Measurements from ENCODE around the gene BNC2.
"Not testable (repeated sequence)": the region's sequence is repeated elsewhere in the genome, so short reads cannot be mapped to it uniquely, and the experiment has no call there.

BNC2 gene

DNA sequence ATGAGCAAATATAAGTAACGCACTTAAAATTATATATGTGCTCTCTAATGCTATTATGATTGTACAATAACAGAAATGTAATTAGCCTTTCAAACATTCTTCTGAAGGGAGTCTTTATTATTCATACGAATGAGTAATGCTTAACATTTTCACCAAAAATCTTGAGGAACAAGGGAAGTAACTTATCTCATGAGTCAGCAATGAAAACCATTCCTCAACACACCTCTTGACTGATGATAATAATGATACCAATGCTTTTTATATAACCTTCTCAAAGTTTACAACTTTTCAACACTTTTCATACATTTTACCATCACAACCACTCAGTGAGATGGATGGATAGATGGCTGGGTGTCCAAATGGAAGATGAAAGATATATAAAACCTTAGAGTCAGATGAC is 369.3 kb downstream of the BNC2 start:
- peak; percentile 30 for DNase-seq (ENCODE audit: low read depth)

DNA sequence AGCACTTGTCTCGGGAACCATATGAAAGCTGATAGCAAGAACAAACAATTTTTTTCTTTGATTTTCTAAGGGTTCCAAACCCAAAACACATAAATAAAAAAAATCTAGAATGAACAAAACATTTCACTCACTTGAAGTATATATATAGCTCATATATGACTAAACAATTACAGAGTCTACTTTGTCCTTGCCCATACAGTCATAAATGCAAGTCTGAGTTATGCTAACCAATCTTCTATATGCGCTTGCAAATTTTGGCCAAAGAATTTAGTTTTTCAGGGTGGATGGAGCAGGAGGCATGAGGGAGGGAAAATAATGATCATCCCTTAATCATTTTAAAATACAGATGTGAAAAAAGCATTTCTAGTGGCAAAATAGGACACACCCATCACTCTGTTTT is 370.1 kb downstream of the BNC2 start:
- no peak for DNase-seq (ENCODE audit: low read depth)

DNA sequence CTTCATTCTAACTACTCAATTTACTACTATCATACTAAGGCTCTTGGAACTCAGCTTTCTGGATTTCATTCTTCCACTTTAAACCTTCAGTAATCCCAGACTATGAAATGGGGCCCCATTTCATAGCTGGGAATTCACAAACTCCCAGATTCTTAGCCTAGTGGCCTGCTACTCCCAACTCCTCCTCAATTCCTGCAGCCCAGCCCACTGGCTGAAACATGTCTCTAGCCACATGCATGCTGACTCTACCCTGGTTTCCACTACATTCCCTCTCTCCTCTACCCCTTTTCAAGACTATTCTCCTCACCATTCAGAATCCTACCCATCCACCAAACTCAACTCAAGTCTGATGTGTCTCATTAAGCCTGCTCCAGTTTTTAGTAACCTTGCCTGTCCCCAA is 370.6 kb downstream of the BNC2 start:
- no peak for DNase-seq (ENCODE audit: low read depth)

DNA sequence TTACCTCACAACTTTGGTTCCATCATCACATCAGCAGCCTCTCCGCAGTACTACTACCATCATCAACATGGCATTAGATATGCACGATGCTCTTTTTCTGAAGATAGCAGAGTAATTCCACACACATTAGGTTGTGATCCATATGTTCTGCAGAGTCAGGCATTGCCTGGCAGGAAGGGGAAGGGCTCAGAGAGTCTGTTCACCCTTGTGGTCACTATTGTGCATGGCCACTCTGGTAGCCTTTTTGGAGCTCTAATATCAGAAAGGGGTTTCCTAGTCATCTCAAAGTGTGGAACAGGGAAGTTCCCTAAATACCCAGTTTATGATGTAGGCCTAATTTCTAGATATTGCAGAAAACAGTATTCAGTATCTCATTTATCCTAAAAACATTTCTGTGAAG is 373.6 kb downstream of the BNC2 start:
- no peak for DNase-seq (ENCODE audit: low read depth)

GRCh38 chr9:16487915-16488314 is 382.6 kb downstream of the BNC2 start:
- no peak for DNase-seq (ENCODE audit: low read depth)

DNA sequence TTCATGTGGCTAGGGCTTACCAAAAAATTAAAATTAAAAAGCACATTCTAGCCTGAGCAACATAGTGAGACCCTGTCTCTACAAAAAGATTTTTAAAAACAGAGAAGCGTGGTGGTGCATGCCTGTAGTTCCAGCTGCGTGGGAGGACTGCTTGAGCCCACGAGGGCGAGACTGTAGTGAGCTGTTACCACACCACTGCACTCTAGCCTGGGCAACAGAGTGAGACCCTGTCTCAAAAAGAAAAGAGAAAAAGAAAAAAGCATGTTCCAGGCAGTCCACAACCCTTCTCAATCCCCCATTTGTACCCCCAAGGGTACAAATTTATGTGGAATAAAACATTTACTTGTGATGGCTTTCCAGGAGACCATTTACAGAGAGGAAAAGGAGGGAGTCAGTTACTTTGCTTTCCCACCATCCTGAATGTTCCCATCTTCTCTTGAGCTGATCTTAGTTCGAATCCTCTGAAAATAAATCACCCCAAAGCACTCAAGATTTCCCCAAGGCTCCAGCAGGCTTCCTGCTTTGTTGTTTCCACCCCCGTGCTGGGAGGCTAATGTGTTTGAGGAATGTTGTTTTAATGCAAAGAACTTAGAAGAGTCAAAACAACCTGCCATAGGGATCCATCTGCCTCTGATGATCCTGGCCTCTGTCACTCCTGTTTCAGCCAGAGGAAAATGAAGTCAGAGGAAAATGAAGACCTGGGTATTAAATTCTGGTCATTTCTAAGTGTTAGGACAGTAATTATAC is 384.7 kb downstream of the BNC2 start:
- DNase-seq (ENCODE audit: low read depth): no peak

DNA sequence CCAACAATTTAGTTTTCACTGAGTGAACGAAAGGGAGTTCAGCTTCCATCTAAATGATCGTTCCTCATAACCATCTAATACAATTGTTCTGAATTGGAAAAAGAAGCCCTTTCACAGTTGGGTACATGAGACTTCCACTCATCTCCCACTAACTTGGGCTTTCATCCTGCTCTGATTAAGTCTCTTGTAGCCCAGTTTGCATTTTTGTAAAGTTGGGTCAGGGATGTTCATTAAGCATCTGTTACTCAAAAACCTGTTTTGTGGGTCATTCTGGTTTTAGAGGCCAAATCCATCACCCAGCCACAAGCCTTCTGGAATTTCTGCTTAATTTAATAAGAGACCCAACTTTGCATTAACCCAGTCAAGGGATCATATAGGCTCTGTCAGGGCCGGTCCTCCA is 385.3 kb downstream of the BNC2 start:
- no peak for DNase-seq (ENCODE audit: low read depth)

DNA sequence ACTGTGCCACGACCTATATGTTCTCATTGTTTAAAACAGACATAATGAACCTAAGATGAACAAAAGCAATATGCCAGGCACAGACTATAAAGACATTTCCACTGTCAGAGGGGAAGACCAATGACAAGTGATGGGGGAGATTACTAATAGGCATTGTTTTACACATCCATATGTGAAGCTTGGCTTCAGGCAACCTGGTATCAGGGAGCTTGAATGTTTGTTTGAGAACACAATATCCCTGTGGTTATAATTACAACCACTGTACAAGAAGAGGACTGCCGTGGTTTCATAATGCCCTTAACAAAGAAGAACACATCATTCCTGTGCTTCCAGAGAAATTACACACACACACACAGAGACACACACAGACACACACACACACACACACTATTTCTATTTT is 385.7 kb downstream of the BNC2 start:
- no peak for DNase-seq (ENCODE audit: low read depth)

DNA sequence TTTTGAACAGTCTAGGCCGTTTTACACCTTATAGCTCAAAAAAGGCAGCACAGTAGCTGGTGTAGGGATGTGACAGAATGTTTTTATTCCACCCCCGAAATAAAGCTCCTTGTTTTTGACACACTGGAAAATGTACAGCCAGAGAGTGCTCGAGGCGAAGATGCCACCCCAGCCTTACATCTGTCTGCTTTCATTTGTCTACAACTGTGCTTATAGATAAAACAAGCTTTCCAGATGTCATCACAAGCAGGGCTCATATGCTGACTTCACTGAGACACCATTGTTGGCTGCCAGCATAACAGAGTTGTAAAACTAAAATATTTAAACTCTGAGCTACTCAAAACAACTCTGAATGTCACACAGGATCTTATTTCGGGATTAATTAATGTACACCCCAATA is 386.3 kb downstream of the BNC2 start:
- DNase-seq (ENCODE audit: low read depth): no peak

GRCh38 chr9:16482764-16483163 is 387.7 kb downstream of the BNC2 start:
- no peak for DNase-seq (ENCODE audit: low read depth)

DNA sequence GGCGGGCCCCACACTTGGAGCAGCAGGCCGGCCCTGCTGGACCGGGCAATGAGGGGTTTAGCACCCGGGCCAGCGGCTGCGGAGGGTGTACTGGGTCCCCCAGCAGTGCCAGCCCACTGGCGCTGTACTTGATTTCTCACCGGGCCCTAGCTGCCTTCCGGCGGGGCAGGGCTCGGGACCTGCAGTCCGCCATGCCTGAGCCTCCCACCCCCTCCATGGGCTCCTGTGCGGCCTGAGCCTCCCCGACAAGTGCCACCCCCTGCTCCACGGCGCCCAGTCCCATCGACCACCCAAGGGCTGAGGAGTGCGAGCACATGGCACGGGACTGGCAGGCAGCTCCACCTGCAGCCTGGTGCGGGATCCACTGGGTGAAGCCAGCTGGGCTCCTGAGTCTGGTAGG is 389.9 kb downstream of the BNC2 start:
- not testable (repeated sequence) for DNase-seq (ENCODE audit: low read depth)

- no peak for DNase-seq (ENCODE audit: low read depth)
Observed at GRCh38 chr9:16475996-16476395, 394.5 kb downstream of the BNC2 start.

DNA sequence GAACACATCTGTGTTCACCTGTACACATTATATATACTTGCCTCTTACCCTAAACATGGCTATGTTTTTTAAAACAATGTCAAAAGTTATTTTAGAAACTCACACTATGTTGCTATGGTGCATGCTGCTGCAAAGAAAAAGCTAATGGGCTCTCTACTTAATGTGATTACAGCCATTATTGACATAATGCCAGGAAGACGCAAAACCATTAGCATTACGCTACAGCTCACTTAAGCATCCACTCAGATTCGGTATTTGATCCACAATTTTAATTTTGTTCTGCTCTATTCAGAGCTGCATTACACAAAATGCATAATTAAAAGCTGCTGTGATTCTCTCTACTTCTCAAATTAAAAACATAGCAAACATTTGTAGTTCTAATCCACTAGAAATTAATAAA is 395.2 kb downstream of the BNC2 start:
- DNase-seq (ENCODE audit: low read depth): no peak

DNA sequence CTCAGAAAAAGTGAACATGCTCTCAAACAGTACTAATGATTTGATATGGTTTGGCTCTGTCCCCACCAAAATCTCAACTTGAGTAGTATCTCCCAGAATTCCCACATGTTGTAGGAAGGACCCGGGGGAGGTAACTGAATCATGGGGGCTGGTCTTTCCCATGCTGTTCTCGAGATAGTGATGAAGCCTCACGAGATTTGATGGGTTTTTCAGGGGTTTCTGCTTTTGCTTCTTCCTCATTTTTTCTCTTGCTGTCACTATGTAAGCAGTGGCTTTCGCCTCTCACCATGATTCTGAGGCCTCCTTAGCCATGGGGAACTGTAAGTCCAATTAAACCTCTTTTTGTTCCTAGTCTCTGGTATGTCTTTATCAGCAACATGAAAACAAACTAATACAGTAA is 401.3 kb downstream of the BNC2 start:
- no peak for DNase-seq (ENCODE audit: low read depth)

GRCh38 chr9:16461851-16462250 is 408.6 kb downstream of the BNC2 start:
- DNase-seq (ENCODE audit: low read depth): no peak

DNA sequence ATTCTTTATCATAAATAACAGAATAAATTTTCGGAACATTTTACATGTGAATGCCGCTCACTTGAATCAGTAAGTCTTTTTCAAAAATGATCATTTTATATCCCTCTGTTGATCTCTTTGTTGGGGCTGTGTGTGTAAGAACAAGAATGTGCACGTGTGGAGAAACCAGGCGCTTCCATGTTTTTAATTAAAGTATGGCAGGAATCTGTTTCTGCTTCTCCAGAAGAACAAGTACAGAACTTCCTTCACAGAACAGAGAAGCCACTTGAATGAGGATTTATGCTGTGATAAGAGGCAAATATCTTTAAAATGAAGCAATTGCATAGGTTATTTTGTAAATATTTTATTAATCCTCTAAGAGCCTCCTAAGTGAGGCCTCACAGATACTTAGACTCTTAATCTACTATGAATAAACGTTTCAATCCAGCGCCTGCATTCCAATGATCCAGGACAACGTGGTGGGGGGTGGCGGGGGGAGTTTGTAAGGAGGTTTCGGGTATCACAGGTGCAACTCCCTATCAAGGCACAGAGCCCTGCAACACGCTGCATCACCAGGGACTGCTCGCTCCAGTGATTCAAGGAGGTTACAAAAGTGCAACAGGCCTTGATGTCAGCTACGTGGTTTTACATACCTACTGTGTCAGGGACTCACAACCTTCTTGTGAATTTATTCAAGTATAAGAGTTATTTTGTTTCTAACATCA is 409.2 kb downstream of the BNC2 start:
- no peak for DNase-seq (ENCODE audit: low read depth)

GRCh38 chr9:16460696-16461095 is 409.8 kb downstream of the BNC2 start:
- DNase-seq (ENCODE audit: low read depth): no peak

GRCh38 chr9:16459421-16460148 is 410.9 kb downstream of the BNC2 start:
- DNase-seq (ENCODE audit: low read depth): no peak

GRCh38 chr9:16458696-16459420 is 411.6 kb downstream of the BNC2 start:
- no peak for DNase-seq (ENCODE audit: low read depth)

DNA sequence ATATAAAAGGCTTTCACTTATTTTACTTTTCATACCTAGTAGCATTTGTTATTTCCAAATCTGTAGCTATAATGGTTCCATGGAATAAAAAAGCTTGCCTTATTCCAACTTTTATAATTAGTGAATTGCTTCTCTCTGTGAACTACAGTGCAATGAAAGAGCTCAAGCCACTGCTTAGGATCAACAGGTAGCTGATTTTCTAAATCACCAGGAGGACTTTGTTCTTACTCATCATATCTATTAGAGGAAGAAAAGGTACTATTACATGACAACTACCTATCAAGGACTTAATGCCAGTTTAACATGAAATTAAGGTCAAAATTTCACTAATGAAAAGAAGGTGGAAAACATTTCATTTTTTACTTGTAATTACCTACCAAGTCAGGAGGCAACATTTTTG is 414.6 kb downstream of the BNC2 start:
- no peak for DNase-seq (ENCODE audit: low read depth)

DNA sequence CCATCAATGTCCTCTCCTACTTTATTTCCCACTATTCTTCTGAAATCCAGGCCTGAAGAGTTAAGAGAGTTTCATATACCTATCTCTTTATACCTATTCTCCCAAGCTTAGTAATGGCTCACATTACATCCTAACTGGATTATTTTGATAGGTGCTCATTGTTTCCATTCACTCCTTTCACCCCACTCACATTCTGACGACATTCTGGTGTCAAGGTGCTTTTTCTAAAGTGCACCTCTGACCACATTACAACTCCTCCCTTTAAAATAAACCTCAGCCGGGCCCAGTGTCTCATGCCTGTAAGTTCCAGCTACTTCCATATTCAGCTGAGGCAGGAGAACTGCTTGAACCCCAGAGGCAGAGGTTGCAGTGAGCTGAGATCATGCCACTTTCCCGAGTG is 417.1 kb downstream of the BNC2 start:
- no peak for DNase-seq (ENCODE audit: low read depth)

- no peak for DNase-seq (ENCODE audit: low read depth)
Observed at GRCh38 chr9:16450578-16450977, 419.9 kb downstream of the BNC2 start.

DNA sequence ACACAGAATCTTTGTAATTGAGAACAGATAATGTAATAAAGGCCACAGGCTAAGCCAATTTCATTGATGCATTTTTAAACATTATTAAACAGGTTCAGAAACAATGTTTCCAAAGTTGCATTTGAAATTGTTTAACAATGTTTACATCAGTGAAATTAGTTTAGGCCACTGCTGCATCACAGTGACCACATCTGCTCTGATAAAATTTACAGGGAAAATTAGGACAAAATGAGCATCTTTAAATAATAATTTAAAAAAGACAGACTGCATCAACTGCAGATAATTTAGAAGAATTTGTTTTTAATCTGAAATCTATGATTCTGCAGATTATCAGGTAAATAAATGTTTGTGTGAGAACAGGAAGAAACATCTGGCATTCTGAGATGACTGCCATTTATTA is 420.4 kb downstream of the BNC2 start:
- no peak for DNase-seq (ENCODE audit: low read depth)
